GM13977 (cell line): Measurements from ENCODE around the gene RPRM.

Experiments
- DNase-seq: peaks from one replicate; pipeline ENCODE4 v3.0.0; 2012; ENCODE audit warnings: low spot score
- CTCF ChIP-seq: IDR thresholded peaks from 2 replicates; pipeline ENCODE4 v1.5.1; 2012; ENCODE audit warnings: mild to moderate bottlenecking, control low read depth; ENCODE audit not compliant: insufficient read depth; ENCODE audit errors: extremely low read depth, missing control alignments
- in situ Hi-C: fragments of 300-500 bp; cut with MboI; formaldehyde crosslinking; loops from one replicate; pipeline ENCODE4 v1.12.0; 2022; ENCODE audit warnings: low sequenced_read_pairs, low pct_unique_long_range_greater_than_20kb, mixed read lengths, inconsistent platforms; ENCODE audit not compliant: unreplicated experiment

The RPRM gene

GRCh38 chr2:153433403-153433802 lies 45.2 kb downstream of the RPRM start:
- TF ChIP-seq CTCF, result no peak
- in situ Hi-C loops, result no loop called here
- no peak for DNase-seq

GRCh38 chr2:153432381-153432780 lies 46.2 kb downstream of the RPRM start:
- no peak for DNase-seq
- no peak for TF ChIP-seq CTCF
- in situ Hi-C loops, result no loop called here

GRCh38 chr2:153431114-153431513 lies 47.4 kb downstream of the RPRM start:
- no peak for TF ChIP-seq CTCF
- no peak for DNase-seq
- in situ Hi-C loops, result no loop called here
